Osteoblast (primary cell): ENCODE data around the gene FAM53C. TPM values are rescaled to one million over a fixed set of nuclear protein-coding genes. Genes with fewer than 3 reads are reported as not detected.

Experiments used
- DNase-seq: peaks from one replicate; pipeline ENCODE4 v3.0.0; 2011; ENCODE audit warnings: low spot score, mixed read lengths; ENCODE audit not compliant: insufficient read length; ENCODE audit errors: missing footprints
- H2AFZ ChIP-seq: 2 replicates; pipeline ENCODE4 v1.6.0; 2011; ENCODE audit warnings: mild to moderate bottlenecking, low read length
- H3K27ac ChIP-seq: 2 replicates; pipeline ENCODE4 v1.5.1; 2011; ENCODE audit warnings: mild to moderate bottlenecking, low read depth, low read length, moderate library complexity
- H3K27me3 ChIP-seq: 2 replicates; pipeline ENCODE4 v1.6.0; 2012; ENCODE audit warnings: mild to moderate bottlenecking, control low read depth, inconsistent platforms, low read length, moderate library complexity; ENCODE audit not compliant: insufficient read depth
- H3K36me3 ChIP-seq: 2 replicates; pipeline ENCODE4 v1.5.1; 2011; ENCODE audit warnings: mild to moderate bottlenecking, low read length, control low read depth, moderate library complexity; ENCODE audit not compliant: insufficient read depth
- H3K4me1 ChIP-seq: 2 replicates; pipeline ENCODE4 v1.5.1; 2011; ENCODE audit warnings: mild to moderate bottlenecking, low read length, control low read depth, moderate library complexity; ENCODE audit not compliant: insufficient read depth
- H3K4me2 ChIP-seq: 2 replicates; pipeline ENCODE4 v1.6.0; 2011; ENCODE audit warnings: mild to moderate bottlenecking, low read length; ENCODE audit not compliant: insufficient read depth
- H3K4me3 ChIP-seq: fragments of 200-600 bp; sonication (generic); 3 replicates; pipeline ENCODE4 v1.5.1; 2012; ENCODE audit warnings: mild to moderate bottlenecking, low read length, inconsistent platforms; ENCODE audit not compliant: insufficient read depth
- H3K79me2 ChIP-seq: 2 replicates; pipeline ENCODE4 v1.6.0; 2012; ENCODE audit warnings: mild to moderate bottlenecking, low read length, control low read depth, inconsistent platforms; ENCODE audit not compliant: insufficient read depth
- H3K9me3 ChIP-seq: 2 replicates; pipeline ENCODE4 v1.5.1; 2011; ENCODE audit warnings: low read depth, low read length, control low read depth
- H4K20me1 ChIP-seq: 2 replicates; pipeline ENCODE4 v1.6.0; 2012; ENCODE audit warnings: mild to moderate bottlenecking, low read length, control low read depth; ENCODE audit not compliant: insufficient read depth
- CTCF ChIP-seq: IDR thresholded peaks from 2 replicates; pipeline ENCODE4 v1.5.1; 2011; ENCODE audit warnings: mild to moderate bottlenecking, low read depth, low read length, moderate library complexity; ENCODE audit errors: extremely low read depth
- total RNA-seq: library from RNA; depleted of rRNA; stranded (reverse); fragments of >200 nt; gene quantifications from 2 replicates; pipeline ENCODE4 v1.2.3, GENCODE V29; 2012

The FAM53C gene
- total RNA-seq, 1 donor = 43.8 TPM

- Histone ChIP-seq H3K4me2 (no peak overlapping the region), H3K36me3 (peaks cover 14% of the 10 kb centered on the region), H3K9me3 (no peaks in the 10 kb centered on the region), H2AFZ (no peak overlapping the region), H3K27ac (no peak overlapping the region), H4K20me1 (peaks cover 15% of the 10 kb centered on the region), H3K4me1 (peaks cover 6% of the 10 kb centered on the region), H3K4me3 (no peak overlapping the region), H3K79me2 (peaks cover 82% of the 10 kb centered on the region), H3K27me3 (no peaks in the 10 kb centered on the region)
- TF ChIP-seq CTCF = no peak
- DNase-seq = peak; percentile 34
Observed at GRCh38 chr5:138369706-138370105, 31.6 kb downstream of the FAM53C start.

GRCh38 chr5:138370537-138370936, 32.5 kb downstream of the FAM53C start:
- H3K4me2 ChIP-seq = no peak overlapping the region

GRCh38 chr5:138371454-138371853, 33.4 kb downstream of the FAM53C start:
- peak; percentile 14 for DNase-seq
- no peak overlapping the region for H3K4me3 ChIP-seq
- H3K36me3 ChIP-seq = peaks cover 23% of the 10 kb centered on the region
- H2AFZ ChIP-seq = no peak overlapping the region
- H3K9me3 ChIP-seq = no peaks in the 10 kb centered on the region
- no peak for TF ChIP-seq CTCF
- peaks cover 6% of the 10 kb centered on the region for H3K4me1 ChIP-seq
- no peak overlapping the region for H3K27ac ChIP-seq
- peaks cover 65% of the 10 kb centered on the region for H3K79me2 ChIP-seq
- H3K27me3 ChIP-seq = no peaks in the 10 kb centered on the region
- no peak overlapping the region for H3K4me2 ChIP-seq
- H4K20me1 ChIP-seq = peaks cover 15% of the 10 kb centered on the region

More at GRCh38 chr5:138370537-138370936, 32.5 kb downstream of the FAM53C start:
- Histone ChIP-seq H3K36me3 (peaks cover 18% of the 10 kb centered on the region), H3K9me3 (no peaks in the 10 kb centered on the region), H4K20me1 (peaks cover 15% of the 10 kb centered on the region), H3K4me3 (no peak overlapping the region), H3K79me2 (peaks cover 73% of the 10 kb centered on the region), H2AFZ (no peak overlapping the region), H3K27me3 (no peaks in the 10 kb centered on the region), H3K27ac (no peak overlapping the region), H3K4me1 (peaks cover 6% of the 10 kb centered on the region)
- no peak for TF ChIP-seq CTCF
- DNase-seq = peak; percentile 30

- H4K20me1 ChIP-seq = peaks cover 8% of the 10 kb centered on the region
- H3K27me3 ChIP-seq = no peaks in the 10 kb centered on the region
- peaks cover 57% of the 10 kb centered on the region for H3K79me2 ChIP-seq
- no peaks in the 10 kb centered on the region for H3K9me3 ChIP-seq
- no peak overlapping the region for H2AFZ ChIP-seq
- peaks cover 23% of the 10 kb centered on the region for H3K36me3 ChIP-seq
- TF ChIP-seq CTCF = no peak
- DNase-seq = no peak
- H3K4me3 ChIP-seq = no peak overlapping the region
- no peak overlapping the region for H3K27ac ChIP-seq
- no peak overlapping the region for H3K4me2 ChIP-seq
- H3K4me1 ChIP-seq = peaks cover 6% of the 10 kb centered on the region
Observed at GRCh38 chr5:138372225-138372624, 34.2 kb downstream of the FAM53C start.
